Measurements from ENCODE around the gene LORICRIN.

LORICRIN gene

DNA sequence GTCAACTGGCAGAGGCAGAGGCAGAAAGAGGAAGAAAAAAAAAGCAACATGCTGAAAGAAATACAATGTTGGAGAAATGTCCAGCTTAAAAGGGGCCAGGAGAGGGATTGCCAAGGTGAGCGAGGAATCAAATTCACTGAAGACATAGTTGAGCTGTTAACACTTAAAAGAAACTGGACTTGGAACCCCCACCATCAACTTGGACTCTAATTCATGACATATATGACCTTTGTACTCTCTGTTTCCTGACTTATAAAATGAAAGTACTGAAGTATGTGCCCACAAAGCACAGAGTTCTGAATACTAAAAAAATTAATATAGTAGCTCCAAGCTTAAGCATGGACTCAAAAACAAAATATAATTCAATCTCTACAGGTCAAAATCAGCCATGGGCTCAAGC is 26.0 kb upstream of the LORICRIN start:
- no peaks in the 10 kb centered on the region for H3K36me3 Mint-ChIP-seq (ENCODE audit: low read depth)
- H3K27me3 Mint-ChIP-seq, result peaks cover 14% of the 10 kb centered on the region
- no peak overlapping the region for H3K4me3 Mint-ChIP-seq
- H3K27ac Mint-ChIP-seq, result no peak overlapping the region
- no peaks in the 10 kb centered on the region for H3K4me1 Mint-ChIP-seq (ENCODE audit: low read depth)
- H3K9me3 Mint-ChIP-seq, result no peaks in the 10 kb centered on the region
- DNase-seq, result no peak

DNA sequence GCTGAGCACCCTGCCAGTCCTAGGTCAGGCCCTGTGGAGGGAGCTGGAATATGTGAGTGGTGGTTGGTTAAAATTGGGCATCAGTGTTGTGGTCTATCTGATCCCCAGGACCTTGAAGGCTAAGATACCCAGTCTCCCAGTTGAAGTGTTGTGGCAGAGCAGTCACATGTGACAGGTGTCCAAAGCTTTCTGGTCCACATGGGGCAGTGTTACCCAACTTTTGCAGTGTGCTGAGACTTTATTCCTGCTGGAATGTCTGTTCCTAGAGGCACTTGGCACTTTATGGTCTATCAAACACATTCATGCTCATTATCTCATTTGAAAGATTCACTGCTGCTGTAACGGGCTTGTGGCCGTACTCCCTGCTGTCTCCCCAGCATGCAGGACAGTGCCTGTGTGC is 21.0 kb upstream of the LORICRIN start:
- Mint-ChIP-seq H3K4me1 (ENCODE audit: low read depth) (no peaks in the 10 kb centered on the region), H3K9me3 (no peaks in the 10 kb centered on the region), H3K27me3 (peaks cover 25% of the 10 kb centered on the region), H3K27ac (no peak overlapping the region), H3K4me3 (no peak overlapping the region), H3K36me3 (ENCODE audit: low read depth) (no peaks in the 10 kb centered on the region)
- DNase-seq, result no peak

DNA sequence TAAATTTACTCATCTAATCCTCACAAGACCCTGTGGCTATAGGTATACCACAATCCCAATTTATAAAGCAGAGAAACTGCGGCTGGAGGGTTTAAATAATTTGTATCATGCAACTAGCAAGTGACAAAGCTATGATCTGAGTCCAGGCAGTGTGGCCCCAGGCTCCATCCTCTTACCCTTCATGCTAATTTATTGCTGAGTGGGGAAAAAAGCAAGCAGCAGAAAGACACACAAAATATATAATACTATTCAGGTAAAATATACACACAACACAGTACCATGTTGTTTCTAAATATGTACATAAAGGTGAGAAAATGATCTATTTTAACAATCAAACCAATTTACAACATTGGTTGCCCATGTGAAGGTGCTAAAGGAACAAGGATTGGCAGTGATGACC is 17.3 kb upstream of the LORICRIN start:
- no peak for DNase-seq
- Mint-ChIP-seq H3K36me3 (ENCODE audit: low read depth) (no peaks in the 10 kb centered on the region), H3K9me3 (no peaks in the 10 kb centered on the region), H3K27ac (no peak overlapping the region), H3K4me1 (ENCODE audit: low read depth) (no peaks in the 10 kb centered on the region), H3K4me3 (no peak overlapping the region), H3K27me3 (peaks cover 31% of the 10 kb centered on the region)

GRCh38 chr1:153245466-153245865 is 14.0 kb upstream of the LORICRIN start:
- Mint-ChIP-seq H3K4me3 (no peak overlapping the region), H3K9me3 (no peaks in the 10 kb centered on the region), H3K4me1 (ENCODE audit: low read depth) (no peaks in the 10 kb centered on the region), H3K27me3 (peaks cover 45% of the 10 kb centered on the region), H3K27ac (no peak overlapping the region), H3K36me3 (ENCODE audit: low read depth) (no peaks in the 10 kb centered on the region)
- no peak for DNase-seq

DNA sequence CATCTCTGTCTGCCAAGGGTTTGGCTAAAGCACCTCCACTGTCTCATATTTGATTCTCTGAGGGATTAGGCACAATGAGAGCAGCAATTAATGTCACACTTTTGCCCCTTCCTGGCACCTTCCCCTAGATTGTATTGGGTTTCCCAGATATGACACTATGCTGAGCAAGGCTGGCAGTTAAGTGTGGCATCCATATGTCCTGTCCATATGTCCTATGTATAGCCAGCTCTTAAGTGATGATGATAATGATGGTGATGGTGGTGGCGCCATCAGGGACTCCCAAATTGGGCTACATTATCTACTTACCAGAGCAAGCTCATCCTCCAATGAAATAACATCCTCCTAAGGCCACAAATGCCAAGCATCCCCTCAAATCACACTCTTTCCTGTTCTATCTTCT is 13.5 kb upstream of the LORICRIN start:
- Mint-ChIP-seq H3K27me3 (peaks cover 45% of the 10 kb centered on the region), H3K9me3 (no peaks in the 10 kb centered on the region), H3K36me3 (ENCODE audit: low read depth) (no peaks in the 10 kb centered on the region), H3K4me3 (no peak overlapping the region), H3K4me1 (ENCODE audit: low read depth) (no peaks in the 10 kb centered on the region), H3K27ac (no peak overlapping the region)
- no peak for DNase-seq

DNA sequence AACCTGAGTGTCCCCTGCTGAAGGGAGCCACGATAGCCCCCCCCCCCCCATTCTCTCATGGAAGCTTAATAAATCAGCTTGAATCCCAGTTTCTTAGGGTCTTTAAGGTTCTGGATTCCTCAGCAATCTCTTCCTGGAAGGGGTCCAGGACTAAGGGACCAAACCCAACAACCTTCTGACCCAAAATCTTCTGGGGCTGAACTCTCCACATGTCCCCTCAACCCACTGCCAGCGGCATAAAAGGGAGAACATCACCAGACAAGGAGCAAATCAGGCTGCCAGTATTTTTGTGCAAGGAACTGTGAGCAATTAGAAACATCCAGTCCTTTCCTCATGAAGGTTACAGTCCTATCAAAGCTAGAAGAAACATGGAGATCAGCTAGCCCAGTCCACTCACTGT is 12.7 kb upstream of the LORICRIN start:
- no peak overlapping the region for H3K27ac Mint-ChIP-seq
- H3K9me3 Mint-ChIP-seq, result no peaks in the 10 kb centered on the region
- H3K4me3 Mint-ChIP-seq, result no peak overlapping the region
- peaks cover 47% of the 10 kb centered on the region for H3K27me3 Mint-ChIP-seq
- no peaks in the 10 kb centered on the region for H3K4me1 Mint-ChIP-seq (ENCODE audit: low read depth)
- DNase-seq, result no peak
- no peaks in the 10 kb centered on the region for H3K36me3 Mint-ChIP-seq (ENCODE audit: low read depth)

DNA sequence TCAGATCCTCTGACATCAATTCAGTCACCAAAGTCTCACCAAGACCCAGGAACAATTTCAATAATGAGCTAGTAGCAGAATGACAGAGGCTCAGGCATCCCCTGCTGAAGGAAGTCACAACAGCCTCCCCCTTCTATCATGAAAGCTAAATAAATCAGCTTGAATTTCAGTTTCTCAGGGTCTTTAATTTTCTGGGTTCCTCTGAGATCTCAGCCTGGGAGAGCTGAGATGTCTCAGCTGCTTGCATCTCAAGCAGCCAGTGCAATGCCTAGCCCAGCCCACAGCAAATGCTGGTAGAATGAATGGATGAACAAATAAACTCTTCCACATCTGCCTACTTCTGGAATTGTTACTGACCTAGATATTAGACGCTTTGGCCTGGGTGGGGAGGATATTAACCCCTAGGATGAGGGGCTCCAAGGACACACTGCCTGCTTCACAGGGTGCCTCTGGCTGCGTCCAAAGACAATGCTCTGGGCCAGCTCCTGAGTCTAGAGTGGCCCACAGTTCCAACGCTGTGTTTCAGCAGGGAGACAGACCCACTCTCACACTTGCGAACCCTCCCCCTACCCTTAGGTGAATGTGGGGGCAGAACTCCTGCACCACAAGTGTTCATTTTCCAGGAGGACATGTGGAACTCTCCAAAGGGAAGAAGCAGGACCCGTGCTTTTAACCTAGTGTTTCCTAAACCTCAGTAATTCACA is 11.2 kb upstream of the LORICRIN start:
- Mint-ChIP-seq H3K36me3 (ENCODE audit: low read depth) (no peaks in the 10 kb centered on the region), H3K27ac (no peak overlapping the region), H3K4me1 (ENCODE audit: low read depth) (no peaks in the 10 kb centered on the region), H3K27me3 (peaks cover 56% of the 10 kb centered on the region), H3K9me3 (no peaks in the 10 kb centered on the region), H3K4me3 (no peak overlapping the region)
- DNase-seq, result no peak

GRCh38 chr1:153250166-153250565 is 9.3 kb upstream of the LORICRIN start:
- DNase-seq, result no peak
- Mint-ChIP-seq H3K4me1 (ENCODE audit: low read depth) (no peaks in the 10 kb centered on the region), H3K27ac (no peak overlapping the region), H3K4me3 (no peak overlapping the region), H3K9me3 (no peaks in the 10 kb centered on the region), H3K27me3 (peaks cover 63% of the 10 kb centered on the region), H3K36me3 (ENCODE audit: low read depth) (no peaks in the 10 kb centered on the region)

GRCh38 chr1:153251087-153251486 is 8.4 kb upstream of the LORICRIN start:
- Mint-ChIP-seq H3K4me3 (no peak overlapping the region), H3K27ac (no peak overlapping the region), H3K36me3 (ENCODE audit: low read depth) (no peaks in the 10 kb centered on the region), H3K9me3 (no peaks in the 10 kb centered on the region), H3K27me3 (peaks cover 59% of the 10 kb centered on the region), H3K4me1 (ENCODE audit: low read depth) (no peaks in the 10 kb centered on the region)
- DNase-seq, result no peak

DNA sequence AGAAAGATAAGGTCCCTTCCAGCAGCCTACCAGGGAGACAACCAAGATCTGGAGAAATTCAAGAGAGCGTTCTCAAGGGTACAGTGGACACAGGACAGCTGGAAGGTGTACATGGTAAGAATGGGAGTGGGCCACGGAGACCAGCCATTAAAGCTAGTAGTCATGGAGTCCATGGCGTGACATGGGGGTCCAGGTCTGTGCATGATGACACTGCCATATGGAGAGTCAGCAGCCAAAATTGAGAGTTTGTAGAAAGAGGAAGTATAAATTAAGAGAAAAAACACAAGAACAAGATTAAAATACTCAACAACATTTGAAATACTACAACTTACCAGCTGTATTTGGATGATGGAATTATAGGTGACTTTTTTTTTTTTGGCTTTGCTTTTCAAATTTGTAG is 7.9 kb upstream of the LORICRIN start:
- Mint-ChIP-seq H3K27me3 (peaks cover 55% of the 10 kb centered on the region), H3K9me3 (no peaks in the 10 kb centered on the region), H3K36me3 (ENCODE audit: low read depth) (no peaks in the 10 kb centered on the region), H3K27ac (no peak overlapping the region), H3K4me1 (ENCODE audit: low read depth) (no peaks in the 10 kb centered on the region), H3K4me3 (no peak overlapping the region)
- no peak for DNase-seq

DNA sequence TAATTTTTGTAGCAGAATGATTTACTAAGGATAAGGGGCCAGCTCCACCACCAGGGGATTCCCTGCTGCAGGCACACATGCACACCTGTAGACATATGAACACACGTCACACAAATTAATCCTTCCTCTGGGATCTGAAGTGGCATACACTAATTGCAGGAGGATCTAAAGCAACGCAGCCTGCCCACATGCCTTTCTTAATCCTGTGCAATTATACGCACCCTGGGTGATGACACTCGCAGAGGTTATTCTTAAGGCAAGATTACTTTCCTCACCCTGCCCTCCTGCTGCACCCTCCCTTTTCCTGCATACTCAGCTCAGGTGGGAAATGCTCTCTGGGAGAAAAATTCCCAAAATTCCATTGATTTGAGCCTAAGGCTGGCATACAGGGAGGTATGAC is 7.5 kb upstream of the LORICRIN start:
- no peaks in the 10 kb centered on the region for H3K9me3 Mint-ChIP-seq
- H3K27me3 Mint-ChIP-seq, result peaks cover 53% of the 10 kb centered on the region
- DNase-seq, result no peak
- no peak overlapping the region for H3K27ac Mint-ChIP-seq
- no peak overlapping the region for H3K4me3 Mint-ChIP-seq
- no peaks in the 10 kb centered on the region for H3K36me3 Mint-ChIP-seq (ENCODE audit: low read depth)
- no peaks in the 10 kb centered on the region for H3K4me1 Mint-ChIP-seq (ENCODE audit: low read depth)

DNA sequence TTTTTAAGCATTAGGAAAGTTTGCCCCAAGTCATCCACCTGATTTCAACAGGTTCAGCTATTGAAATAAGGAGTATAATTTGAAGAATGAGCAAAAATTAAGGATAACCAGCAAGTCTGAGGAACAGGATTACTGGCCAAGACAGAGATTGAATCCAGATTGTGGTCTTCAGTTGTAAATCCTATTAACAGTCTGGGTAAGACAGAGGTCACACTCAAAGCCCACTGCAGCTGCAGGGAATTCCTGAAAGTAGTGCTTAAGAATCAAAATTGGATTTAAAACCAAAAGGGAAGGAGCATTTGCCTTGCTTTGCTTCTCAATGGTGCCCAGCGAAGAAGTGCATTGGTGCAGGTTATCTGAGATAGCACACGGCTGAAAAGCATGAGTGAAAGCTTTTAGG is 6.4 kb upstream of the LORICRIN start:
- peaks cover 47% of the 10 kb centered on the region for H3K27me3 Mint-ChIP-seq

GRCh38 chr1:153253693-153254092 is 5.8 kb upstream of the LORICRIN start:
- Mint-ChIP-seq H3K27me3 (peaks cover 43% of the 10 kb centered on the region), H3K4me3 (no peak overlapping the region), H3K4me1 (ENCODE audit: low read depth) (no peaks in the 10 kb centered on the region), H3K9me3 (no peaks in the 10 kb centered on the region), H3K27ac (no peak overlapping the region), H3K36me3 (ENCODE audit: low read depth) (no peaks in the 10 kb centered on the region)
- no peak for DNase-seq

More for the DNA sequence above, 6.4 kb upstream of the LORICRIN start:
- no peak for DNase-seq
- Mint-ChIP-seq H3K36me3 (ENCODE audit: low read depth) (no peaks in the 10 kb centered on the region), H3K4me3 (no peak overlapping the region), H3K9me3 (no peaks in the 10 kb centered on the region), H3K4me1 (ENCODE audit: low read depth) (no peaks in the 10 kb centered on the region), H3K27ac (no peak overlapping the region)

GRCh38 chr1:153260585-153261280 is 1.2 kb downstream of the LORICRIN start:
- Mint-ChIP-seq H3K36me3 (ENCODE audit: low read depth) (no peaks in the 10 kb centered on the region), H3K4me1 (ENCODE audit: low read depth) (peaks cover 27% of the 10 kb centered on the region), H3K4me3 (peak overlapping the region; percentile 47), H3K9me3 (no peaks in the 10 kb centered on the region), H3K27ac (peak overlapping the region; percentile 48), H3K27me3 (peaks cover 58% of the 10 kb centered on the region)
- peak; percentile 45 for DNase-seq

DNA sequence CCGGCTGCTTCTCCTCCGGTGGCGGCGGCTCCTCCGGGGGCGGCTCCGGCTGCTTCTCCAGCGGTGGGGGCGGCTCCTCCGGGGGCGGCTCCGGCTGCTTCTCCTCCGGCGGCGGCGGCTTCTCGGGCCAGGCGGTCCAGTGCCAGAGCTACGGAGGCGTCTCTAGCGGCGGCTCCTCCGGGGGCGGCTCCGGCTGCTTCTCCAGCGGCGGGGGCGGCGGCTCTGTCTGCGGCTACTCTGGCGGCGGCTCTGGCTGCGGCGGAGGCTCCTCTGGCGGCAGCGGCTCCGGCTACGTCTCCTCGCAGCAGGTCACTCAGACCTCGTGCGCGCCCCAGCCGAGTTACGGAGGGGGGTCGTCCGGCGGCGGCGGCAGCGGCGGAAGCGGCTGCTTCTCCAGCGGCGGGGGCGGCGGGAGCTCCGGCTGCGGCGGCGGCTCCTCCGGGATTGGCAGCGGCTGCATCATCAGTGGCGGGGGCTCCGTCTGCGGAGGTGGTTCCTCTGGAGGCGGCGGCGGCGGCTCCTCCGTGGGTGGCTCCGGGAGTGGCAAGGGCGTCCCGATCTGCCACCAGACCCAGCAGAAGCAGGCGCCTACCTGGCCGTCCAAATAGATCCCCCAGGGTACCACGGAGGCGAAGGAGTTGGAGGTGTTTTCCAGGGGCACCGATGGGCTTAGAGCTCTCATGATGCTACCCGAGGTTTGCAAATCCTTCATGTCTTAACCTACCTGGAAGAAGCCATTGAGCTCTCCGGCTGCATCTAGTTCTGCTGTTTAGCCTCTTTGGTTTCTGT is 2.0 kb downstream of the LORICRIN start:
- Mint-ChIP-seq H3K9me3 (no peaks in the 10 kb centered on the region), H3K4me1 (ENCODE audit: low read depth) (peaks cover 27% of the 10 kb centered on the region), H3K36me3 (ENCODE audit: low read depth) (no peaks in the 10 kb centered on the region), H3K4me3 (peak overlapping the region; percentile 61), H3K27ac (peak overlapping the region; percentile 61), H3K27me3 (peaks cover 64% of the 10 kb centered on the region)
- DNase-seq, result peak; percentile 47

All from activated T-cell treated with anti-CD3 and anti-CD28 coated beads, Interleukin-2, amount 50 U/mL, for 24 hours (primary cell).